ENCODE results near the gene HSBP1L1. TPM values are rescaled to one million over a fixed set of nuclear protein-coding genes. Genes with fewer than 3 reads are reported as not detected.

Gene HSBP1L1
- total RNA-seq = 10 to 100 TPM; 18.0 to 35.4 (median 29.7) TPM

GRCh38 chr18:79964330-79965118 is at the start of gene HSBP1L1:
TSS of gene HSBP1L1 (plus strand) at chr18:79964643. CDS start at chr18:79964736, 93 bp downstream.
- H3K4me1 ChIP-seq = peaks cover 0 to 37% (median 11%) of the 10 kb centered on the region in 4 donors
- H3K27ac ChIP-seq = peak within 1 kb of the TSS; percentile 54 to 92 (median 89)
- peaks cover 0 to 19% (median 0%) of the 10 kb centered on the region in 3 donors for H3K36me3 ChIP-seq
- H3K27me3 ChIP-seq = peaks cover 0 to 5% of the 10 kb centered on the region in 2 donors
- no peaks in the 10 kb centered on the region for H3K9me3 ChIP-seq
- H3K4me3 ChIP-seq = peak within 1 kb of the TSS; percentile 41 to 78 (median 76)
- 2 to 9% methylated on average over 32 to 45 of the region's 73 CpGs for WGBS, 2 donors
- no peak for DNase-seq (ENCODE audit: low spot score in 2 of 2)
- TF ChIP-seq, protein P1, sequence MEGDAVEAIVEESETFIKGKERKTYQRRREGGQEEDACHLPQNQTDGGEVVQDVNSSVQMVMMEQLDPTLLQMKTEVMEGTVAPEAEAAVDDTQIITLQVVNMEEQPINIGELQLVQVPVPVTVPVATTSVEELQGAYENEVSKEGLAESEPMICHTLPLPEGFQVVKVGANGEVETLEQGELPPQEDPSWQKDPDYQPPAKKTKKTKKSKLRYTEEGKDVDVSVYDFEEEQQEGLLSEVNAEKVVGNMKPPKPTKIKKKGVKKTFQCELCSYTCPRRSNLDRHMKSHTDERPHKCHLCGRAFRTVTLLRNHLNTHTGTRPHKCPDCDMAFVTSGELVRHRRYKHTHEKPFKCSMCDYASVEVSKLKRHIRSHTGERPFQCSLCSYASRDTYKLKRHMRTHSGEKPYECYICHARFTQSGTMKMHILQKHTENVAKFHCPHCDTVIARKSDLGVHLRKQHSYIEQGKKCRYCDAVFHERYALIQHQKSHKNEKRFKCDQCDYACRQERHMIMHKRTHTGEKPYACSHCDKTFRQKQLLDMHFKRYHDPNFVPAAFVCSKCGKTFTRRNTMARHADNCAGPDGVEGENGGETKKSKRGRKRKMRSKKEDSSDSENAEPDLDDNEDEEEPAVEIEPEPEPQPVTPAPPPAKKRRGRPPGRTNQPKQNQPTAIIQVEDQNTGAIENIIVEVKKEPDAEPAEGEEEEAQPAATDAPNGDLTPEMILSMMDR (IDR thresholded peaks at IDR 0.05) = peak in 4 of 5 experiments; percentile 29 to 71 (median 50)
- TF ChIP-seq EP300 (IDR thresholded peaks at IDR 0.05) (peak in 1 of 2 donors; percentile 31), POLR2A (IDR thresholded peaks at IDR 0.05) (peak in 1 of 2 donors; percentile 37)

DNA sequence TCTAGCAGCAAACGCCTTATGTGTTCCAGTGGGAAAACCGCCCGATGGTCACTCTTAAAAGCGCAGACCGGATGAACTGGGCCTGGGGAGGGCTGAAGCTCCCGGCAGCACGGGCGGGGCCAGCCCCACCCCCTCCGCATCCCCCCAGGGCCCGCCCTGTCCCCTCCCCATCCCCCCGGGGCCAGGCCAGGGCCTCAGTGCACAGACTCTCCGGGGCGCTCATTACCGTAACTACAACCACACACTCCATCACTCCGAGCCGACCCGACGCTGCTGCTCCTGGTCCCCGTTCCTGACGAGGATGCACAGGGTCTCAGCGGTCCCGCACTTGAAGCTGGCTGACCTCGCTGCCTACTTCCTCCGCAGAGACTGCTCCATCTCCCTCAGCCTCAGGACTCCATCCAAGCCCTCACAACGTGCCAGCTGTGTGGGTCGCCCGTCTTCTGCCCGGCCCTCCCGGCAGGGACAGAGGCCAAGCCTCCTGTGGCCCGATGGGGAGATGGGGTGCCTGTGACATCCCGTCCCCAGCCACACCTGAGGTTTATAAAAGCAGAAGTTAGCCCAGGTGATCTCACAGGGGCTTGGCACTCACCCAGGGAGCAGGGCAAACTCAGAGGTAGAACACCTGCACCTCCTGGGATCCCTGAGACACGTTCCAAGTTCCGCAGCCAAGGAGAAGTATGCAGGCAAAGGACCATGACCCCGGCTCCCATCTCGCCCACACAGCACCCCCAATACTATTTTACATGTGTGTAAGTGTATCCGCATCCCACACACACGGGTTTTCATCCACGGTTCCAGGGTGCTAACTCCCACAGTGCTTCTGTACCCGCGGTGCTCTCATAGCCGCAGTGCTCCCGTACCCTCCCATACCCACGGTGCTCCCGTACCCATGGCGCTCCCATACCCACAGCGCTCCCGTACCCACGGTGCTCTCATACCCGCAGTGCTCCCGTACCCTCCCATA is 49.0 kb upstream of the HSBP1L1 start:
- H3K4me1 ChIP-seq = peaks cover 0 to 23% (median 0%) of the 10 kb centered on the region in 4 donors
- H3K9me3 ChIP-seq = no peaks in the 10 kb centered on the region
- no peak overlapping the region for H3K27ac ChIP-seq
- peaks cover 0 to 82% (median 0%) of the 10 kb centered on the region in 3 donors for H3K36me3 ChIP-seq
- 90 to 91% methylated on average over 43 of the region's 50 CpGs for WGBS, 2 donors
- no peak for DNase-seq (ENCODE audit: low spot score in 2 of 2)
- no peaks in the 10 kb centered on the region for H3K27me3 ChIP-seq
- no peak overlapping the region for H3K4me3 ChIP-seq
- TF ChIP-seq, protein P1 (IDR thresholded peaks at IDR 0.05) = no peak
- no peak for TF ChIP-seq EP300 (IDR thresholded peaks at IDR 0.05)
- TF ChIP-seq POLR2A (IDR thresholded peaks at IDR 0.05) = no peak

DNA sequence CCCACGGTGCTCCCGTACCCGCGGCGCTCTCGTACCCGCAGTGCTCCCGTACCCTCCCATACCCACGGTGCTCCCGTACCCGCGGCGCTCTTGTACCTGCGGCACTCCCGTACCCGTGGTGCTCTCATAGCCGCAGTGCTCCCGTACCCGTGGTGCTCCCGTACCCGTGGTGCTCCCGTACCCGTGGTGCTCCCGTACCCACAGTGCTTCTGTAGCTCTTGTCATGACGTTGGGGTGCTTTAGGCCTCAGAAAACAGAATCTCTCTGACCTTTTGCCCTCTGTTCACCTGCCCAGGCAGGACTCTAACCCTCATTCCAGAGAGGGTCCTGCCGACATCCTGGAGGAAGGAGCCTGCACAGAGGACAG is 48.3 kb upstream of the HSBP1L1 start:
- H3K36me3 ChIP-seq = peaks cover 0 to 76% (median 0%) of the 10 kb centered on the region in 3 donors
- no peaks in the 10 kb centered on the region for H3K27me3 ChIP-seq
- TF ChIP-seq, protein P1 (IDR thresholded peaks at IDR 0.05) = no peak
- TF ChIP-seq EP300 (IDR thresholded peaks at IDR 0.05) = no peak
- no peak for TF ChIP-seq POLR2A (IDR thresholded peaks at IDR 0.05)
- no peak overlapping the region for H3K27ac ChIP-seq
- no peak for DNase-seq (ENCODE audit: low spot score in 2 of 2)
- WGBS, 2 donors = 69 to 73% methylated on average over 20 to 26 of the region's 26 CpGs
- H3K9me3 ChIP-seq = no peaks in the 10 kb centered on the region
- H3K4me1 ChIP-seq = peaks cover 0 to 21% (median 0%) of the 10 kb centered on the region in 4 donors
- H3K4me3 ChIP-seq = no peak overlapping the region

- no peak for TF ChIP-seq EP300 (IDR thresholded peaks at IDR 0.05)
- TF ChIP-seq, protein P1 (IDR thresholded peaks at IDR 0.05) = no peak
- TF ChIP-seq POLR2A (IDR thresholded peaks at IDR 0.05) = no peak
- WGBS, 2 donors = 97 to 98% methylated on average over 24 of the region's 24 CpGs
- no peak for DNase-seq (ENCODE audit: low spot score in 2 of 2)
- Histone ChIP-seq H3K4me1 (peaks cover 0 to 16% (median 0%) of the 10 kb centered on the region in 4 donors), H3K9me3 (no peaks in the 10 kb centered on the region), H3K36me3 (peaks cover 0 to 73% (median 0%) of the 10 kb centered on the region in 3 donors), H3K27ac (no peak overlapping the region), H3K27me3 (no peaks in the 10 kb centered on the region), H3K4me3 (no peak overlapping the region)
Measured at GRCh38 chr18:79916546-79917168, 47.8 kb upstream of the HSBP1L1 start.
